ENCODE results near the gene ADIPOR1.

The ADIPOR1 gene

GRCh38 chr1:202968895-202969295 lies 10.8 kb upstream of the ADIPOR1 start:
- DNase-seq: peak; percentile 65 to 74

GRCh38 chr1:202968351-202968750 lies 10.2 kb upstream of the ADIPOR1 start:
- DNase-seq: no peak

- DNase-seq: peak in 1 of 2 experiments; percentile 23
Observed at GRCh38 chr1:202967684-202968281, 9.7 kb upstream of the ADIPOR1 start.

- no peak for DNase-seq
Observed at GRCh38 chr1:202966006-202966898, 8.1 kb upstream of the ADIPOR1 start.

GRCh38 chr1:202965422-202965821 lies 7.3 kb upstream of the ADIPOR1 start:
- no peak for DNase-seq

GRCh38 chr1:202964791-202965410 lies 6.8 kb upstream of the ADIPOR1 start:
- DNase-seq: peak; percentile 89 to 91

GRCh38 chr1:202961220-202961880 lies 3.2 kb upstream of the ADIPOR1 start:
- no peak for DNase-seq

GRCh38 chr1:202959276-202959620 lies 1.1 kb upstream of the ADIPOR1 start:
- DNase-seq: peak; percentile 7 to 10

- peak in 1 of 2 experiments; percentile 26 for DNase-seq
Observed at GRCh38 chr1:202958544-202959275, 598 bp upstream of the ADIPOR1 start.

GRCh38 chr1:202956969-202957368 lies 1.1 kb downstream of the ADIPOR1 start:
- no peak for DNase-seq

- no peak for DNase-seq
Observed at GRCh38 chr1:202954057-202954745, 3.9 kb downstream of the ADIPOR1 start.

GRCh38 chr1:202953392-202953791 lies 4.7 kb downstream of the ADIPOR1 start:
- no peak for DNase-seq

GRCh38 chr1:202952818-202953217 lies 5.3 kb downstream of the ADIPOR1 start:
- DNase-seq: no peak

- DNase-seq: no peak
Observed at GRCh38 chr1:202952099-202952498, 6.0 kb downstream of the ADIPOR1 start.

GRCh38 chr1:202951437-202951836 lies 6.7 kb downstream of the ADIPOR1 start:
- DNase-seq: no peak

- no peak for DNase-seq
Observed at GRCh38 chr1:202945483-202945882, 12.6 kb downstream of the ADIPOR1 start.

GRCh38 chr1:202944438-202944921 lies 13.6 kb downstream of the ADIPOR1 start:
- DNase-seq: no peak

GRCh38 chr1:202942426-202942825 lies 15.7 kb downstream of the ADIPOR1 start:
- DNase-seq: no peak

GRCh38 chr1:202941372-202941771 lies 16.7 kb downstream of the ADIPOR1 start:
- no peak for DNase-seq

- no peak for DNase-seq
Observed at GRCh38 chr1:202940561-202940960, 17.6 kb downstream of the ADIPOR1 start.

- DNase-seq: no peak
Observed at GRCh38 chr1:202938287-202938925, 19.7 kb downstream of the ADIPOR1 start.
